SK-N-SH (cell line): ENCODE measurements around the gene BCAM. TPM values are rescaled to one million over a fixed set of nuclear protein-coding genes. Genes with fewer than 3 reads are reported as not detected.

Experiments
- CTCF ChIA-PET: fragments of 300-600, 350-600 bp; formaldehyde crosslinking; extraction: SDS; loops from one replicate; lab custom pipeline; 2021; lab: Yijun Ruan, JAX
- POLR2A ChIA-PET: fragments of 350-600 bp; sonication (Branson Sonifier 250); formaldehyde crosslinking; extraction: SDS; loops from one replicate; lab custom pipeline; 2020; ENCODE audit warnings: antibody characterized with exemption, inconsistent platforms; lab: Yijun Ruan, JAX
- DNase-seq: peaks from one replicate; pipeline ENCODE4 v3.0.0; 2012
- H2AFZ ChIP-seq: fragments of 200-600 bp; sonication (generic); 2 replicates; pipeline ENCODE4 v1.8.1; 2016; ENCODE audit warnings: antibody characterized with exemption, mild to moderate bottlenecking, low read depth
- H3F3A ChIP-seq: fragments of 200-600 bp; sonication (generic); replicated peaks from 2 replicates; pipeline ENCODE3; 2016; ENCODE audit warnings: antibody characterized with exemption, mild to moderate bottlenecking; ENCODE audit not compliant: insufficient read depth
- H3K27ac ChIP-seq, 2 experiments: fragments of 200-500 bp in 1 of 2; fragments of 200-600 bp in 1 of 2; sonication (Bioruptor generic) in 1 of 2; sonication (generic), shearing (Covaris generic) in 1 of 2; 2 replicates each; pipeline versions ENCODE4 v1.5.1 to v1.6.1; 2014 to 2016; ENCODE audit warnings: low read depth in 2 of 2, inconsistent platforms in 1 of 2, low read length in 1 of 2, mild to moderate bottlenecking in 1 of 2, mixed read lengths in 1 of 2
- H3K27me3 ChIP-seq: fragments of 200-600 bp; sonication (generic), shearing (Covaris generic); 2 replicates; pipeline ENCODE4 v1.6.1; 2016; ENCODE audit warnings: mixed run types; ENCODE audit not compliant: insufficient read depth
- H3K36me3 ChIP-seq, 2 experiments: fragments of 200-500 bp in 1 of 2; fragments of 200-600 bp in 1 of 2; sonication (Bioruptor generic) in 1 of 2; sonication (generic) in 1 of 2; replicated peaks in 1 of 2; 2 replicates each; pipeline versions ENCODE3 to v1.5.1; 2014 to 2016; ENCODE audit warnings: low read length in 1 of 2, mild to moderate bottlenecking in 1 of 2; ENCODE audit not compliant: insufficient read depth in 2 of 2, control insufficient read depth in 1 of 2
- H3K4me1 ChIP-seq, 2 experiments: fragments of 200-500 bp in 1 of 2; fragments of 200-600 bp in 1 of 2; sonication (Bioruptor generic) in 1 of 2; sonication (generic), shearing (Covaris generic) in 1 of 2; 2 replicates each; pipeline versions ENCODE4 v1.5.1 to v1.6.1; 2014 to 2016; ENCODE audit warnings: low read depth in 1 of 2, low read length in 1 of 2, mixed run types in 1 of 2; ENCODE audit not compliant: insufficient read depth in 2 of 2, control insufficient read depth in 1 of 2
- H3K4me2 ChIP-seq: fragments of 200-600 bp; sonication (generic), shearing (Covaris generic); 2 replicates; pipeline ENCODE4 v1.6.1; 2017; ENCODE audit warnings: mixed run types
- H3K4me3 ChIP-seq, 2 experiments: fragments of 200-500 bp in 1 of 2; fragments of 200-600 bp in 1 of 2; sonication (Bioruptor generic) in 1 of 2; sonication (generic), shearing (Covaris generic) in 1 of 2; 2 replicates each; pipeline versions ENCODE4 v1.5.1 to v1.8.1; 2014 to 2016; ENCODE audit warnings: low read depth in 2 of 2, inconsistent platforms in 1 of 2, low read length in 1 of 2, mild to moderate bottlenecking in 1 of 2, mixed read lengths in 1 of 2, moderate library complexity in 1 of 2
- H3K79me2 ChIP-seq: fragments of 200-600 bp; sonication (generic); 2 replicates; pipeline ENCODE4 v1.8.1; 2017; ENCODE audit warnings: mild to moderate bottlenecking; ENCODE audit not compliant: insufficient read depth
- H3K9ac ChIP-seq: fragments of 200-600 bp; sonication (generic); 2 replicates; pipeline ENCODE4 v1.6.1; 2017; ENCODE audit warnings: mixed run types
- H3K9me2 ChIP-seq: fragments of 200-600 bp; sonication (generic); 2 replicates; pipeline ENCODE4 v1.6.1; 2017; ENCODE audit warnings: mixed run types
- H3K9me3 ChIP-seq: fragments of 200-600 bp; sonication (generic); 2 replicates; pipeline ENCODE4 v1.6.1; 2017; ENCODE audit warnings: mixed run types, mild to moderate bottlenecking, moderate library complexity
- H4K20me1 ChIP-seq: fragments of 200-600 bp; sonication (generic); 2 replicates; pipeline ENCODE4 v1.6.1; 2017; ENCODE audit warnings: mild to moderate bottlenecking, mixed run types; ENCODE audit not compliant: insufficient read depth
- EP300 ChIP-seq, 2 experiments: IDR thresholded peaks; 2 replicates each; pipeline versions ENCODE4 v1.4.0 to v1.6.1; 2012; ENCODE audit warnings: borderline replicate concordance in 1 of 2, low read depth in 1 of 2, low read length in 1 of 2
- FOSL2 ChIP-seq: IDR thresholded peaks from 2 replicates; pipeline ENCODE4 v1.4.0; 2012; ENCODE audit warnings: low read depth, mild to moderate bottlenecking, moderate library complexity, borderline replicate concordance
- FOXJ3 ChIP-seq: sonication (generic); formaldehyde crosslinking; IDR thresholded peaks from 2 replicates; pipeline ENCODE4 v1.5.1; 2020; ENCODE audit warnings: mild to moderate bottlenecking, missing genetic modification reagents
- FOXM1 ChIP-seq: IDR thresholded peaks from 2 replicates; pipeline ENCODE4 v1.4.0; 2012; ENCODE audit warnings: low read depth, mild to moderate bottlenecking
- GABPA ChIP-seq: IDR thresholded peaks from 2 replicates; pipeline ENCODE4 v1.4.0; 2012; ENCODE audit warnings: low read depth, mild to moderate bottlenecking
- MAX ChIP-seq: IDR thresholded peaks from 2 replicates; pipeline ENCODE4 v1.4.0; 2012; ENCODE audit warnings: low read depth
- NRF1 ChIP-seq: IDR thresholded peaks from 2 replicates; pipeline ENCODE4 v1.6.1; 2012; ENCODE audit warnings: low read depth, mild to moderate bottlenecking, low read length
- PBX3 ChIP-seq: IDR thresholded peaks from 2 replicates; pipeline ENCODE4; 2012
- RAD21 ChIP-seq: IDR thresholded peaks from 2 replicates; pipeline ENCODE4 v1.6.1; 2012; ENCODE audit warnings: mild to moderate bottlenecking, low read length
- RXRA ChIP-seq: IDR thresholded peaks from 2 replicates; pipeline ENCODE4 v1.4.0; 2012; ENCODE audit warnings: low read depth, mild to moderate bottlenecking, borderline replicate concordance
- TEAD4 ChIP-seq: IDR thresholded peaks from 2 replicates; pipeline ENCODE4 v1.4.0; 2012; ENCODE audit warnings: mild to moderate bottlenecking, borderline replicate concordance; ENCODE audit not compliant: insufficient read depth
- YY1 ChIP-seq: IDR thresholded peaks from 2 replicates; pipeline ENCODE4 v1.4.0; 2012; ENCODE audit warnings: low read depth, mild to moderate bottlenecking
- ZBTB33 ChIP-seq: IDR thresholded peaks from 2 replicates; pipeline ENCODE4 v1.4.0; 2012; ENCODE audit warnings: low read depth, borderline replicate concordance
- WGBS: methylation state at CpG from one replicate; pipeline ENCODE4 v1.1.6; 2017; ENCODE audit warnings: low lambda C conversion rate; 5-methylcytosine and 5-hydroxymethylcytosine counted together
- polyA plus RNA-seq, 3 experiments: library from polyadenylated mRNA; depleted of rRNA; stranded (reverse); fragments of >200 nt; gene quantifications; 2 replicates each; pipeline ENCODE4 v1.2.3, GENCODE V29; 2012
- TF ChIP-seq, protein P1 (sequence below): fragments of 150-350 bp; IDR thresholded peaks from 2 replicates; pipeline ENCODE4 v1.6.1; 2016; ENCODE audit warnings: mild to moderate bottlenecking, low read depth, low read length
- TF ChIP-seq, protein P2 (sequence below): fragments of 200-600 bp; sonication (generic); IDR thresholded peaks from 2 replicates; pipeline ENCODE4 v1.6.1; 2017; ENCODE audit warnings: antibody characterized with exemption, mild to moderate bottlenecking, moderate library complexity

BCAM gene
- polyA plus RNA-seq, 1 of the 3 experiments (the other 2 are of a cell fraction): 34.0 TPM

DNA sequence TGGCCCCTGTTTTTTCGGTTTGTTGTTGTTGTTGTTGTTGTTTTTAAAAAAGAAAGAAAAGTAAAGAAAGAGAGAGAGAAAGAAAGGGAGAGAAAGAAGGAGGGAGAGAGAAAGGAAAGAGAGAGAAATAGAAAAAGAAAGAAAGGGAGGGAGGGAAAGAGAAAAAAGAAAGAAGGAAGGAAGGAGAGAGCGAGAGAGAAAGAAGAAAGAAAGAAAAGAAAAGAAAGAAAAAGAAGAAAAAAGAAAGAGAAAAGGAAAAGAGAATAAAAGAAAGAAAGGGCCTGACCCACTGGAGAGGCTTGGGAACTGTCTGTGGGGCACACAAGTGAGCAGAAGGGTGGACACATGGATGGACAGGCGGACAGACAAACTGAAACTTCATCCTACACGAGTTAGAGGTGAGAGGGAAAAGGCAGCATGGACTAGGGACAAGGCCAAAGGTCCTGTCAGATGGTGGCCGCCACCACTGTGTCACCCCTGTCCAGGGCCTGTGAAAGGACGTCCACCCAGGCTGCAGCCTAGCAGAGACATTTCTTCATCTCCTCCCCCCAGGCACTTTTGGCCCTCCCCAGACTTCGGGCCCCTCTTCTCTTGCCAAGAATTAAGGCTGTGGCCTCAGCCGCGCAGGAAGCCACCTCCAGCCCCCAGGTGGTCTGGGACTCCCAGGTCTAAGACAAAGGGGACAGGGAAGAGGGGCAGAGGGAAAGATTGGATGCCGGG, 9.1 kb upstream of the BCAM start:
- Histone ChIP-seq H3K27ac (no peak overlapping the region), H3K79me2 (no peaks in the 10 kb centered on the region), H2AFZ (no peak overlapping the region), H3K4me3 (no peak overlapping the region), H3K9me2 (no peaks in the 10 kb centered on the region), H3K9ac (no peak overlapping the region), H3K9me3 (no peaks in the 10 kb centered on the region), H3K4me1 (no peaks in the 10 kb centered on the region; a peak in 1 of 4 replicates), H3K36me3 (no peaks in the 10 kb centered on the region), H3K27me3 (peaks cover 27% of the 10 kb centered on the region), H3F3A (no peaks in the 10 kb centered on the region), H3K4me2 (no peak overlapping the region), H4K20me1 (no peaks in the 10 kb centered on the region)
- 49% methylated on average over 10 of the region's 10 CpGs for WGBS
- POLR2A ChIA-PET: no interaction called here
- TF ChIP-seq FOXJ3 (CRISPR knock-in tag): no peak
- no peak for TF ChIP-seq YY1
- TF ChIP-seq FOXM1: no peak
- no peak for TF ChIP-seq EP300 (IDR thresholded peaks at IDR 0.05; ENCODE audit: borderline replicate concordance in 1 of 2, low read depth in 1 of 2, low read length in 1 of 2)
- CTCF ChIA-PET: interaction anchor here (0.6 to 3.1 kb wide), 10 partner anchors 10 to 110 kb away, joined by 3 to 19 read pairs (median 4); no protein-coding TSS in a partner anchor
- no peak for DNase-seq

GRCh38 chr19:44800461-44800860, 8.4 kb upstream of the BCAM start:
- POLR2A ChIA-PET: no interaction called here
- H3K9me2 ChIP-seq: no peaks in the 10 kb centered on the region
- TF ChIP-seq RAD21: peak; percentile 75
- no peak for TF ChIP-seq ZBTB33
- TF ChIP-seq TEAD4: no peak
- TF ChIP-seq FOSL2: no peak
- TF ChIP-seq PBX3: no peak
- TF ChIP-seq, protein P1, sequence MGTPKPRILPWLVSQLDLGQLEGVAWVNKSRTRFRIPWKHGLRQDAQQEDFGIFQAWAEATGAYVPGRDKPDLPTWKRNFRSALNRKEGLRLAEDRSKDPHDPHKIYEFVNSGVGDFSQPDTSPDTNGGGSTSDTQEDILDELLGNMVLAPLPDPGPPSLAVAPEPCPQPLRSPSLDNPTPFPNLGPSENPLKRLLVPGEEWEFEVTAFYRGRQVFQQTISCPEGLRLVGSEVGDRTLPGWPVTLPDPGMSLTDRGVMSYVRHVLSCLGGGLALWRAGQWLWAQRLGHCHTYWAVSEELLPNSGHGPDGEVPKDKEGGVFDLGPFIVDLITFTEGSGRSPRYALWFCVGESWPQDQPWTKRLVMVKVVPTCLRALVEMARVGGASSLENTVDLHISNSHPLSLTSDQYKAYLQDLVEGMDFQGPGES: no peak
- TF ChIP-seq RXRA: no peak
- TF ChIP-seq MAX: no peak
- TF ChIP-seq NRF1: no peak
- no peak for TF ChIP-seq YY1
- no peak for TF ChIP-seq GABPA
- TF ChIP-seq, protein P2, sequence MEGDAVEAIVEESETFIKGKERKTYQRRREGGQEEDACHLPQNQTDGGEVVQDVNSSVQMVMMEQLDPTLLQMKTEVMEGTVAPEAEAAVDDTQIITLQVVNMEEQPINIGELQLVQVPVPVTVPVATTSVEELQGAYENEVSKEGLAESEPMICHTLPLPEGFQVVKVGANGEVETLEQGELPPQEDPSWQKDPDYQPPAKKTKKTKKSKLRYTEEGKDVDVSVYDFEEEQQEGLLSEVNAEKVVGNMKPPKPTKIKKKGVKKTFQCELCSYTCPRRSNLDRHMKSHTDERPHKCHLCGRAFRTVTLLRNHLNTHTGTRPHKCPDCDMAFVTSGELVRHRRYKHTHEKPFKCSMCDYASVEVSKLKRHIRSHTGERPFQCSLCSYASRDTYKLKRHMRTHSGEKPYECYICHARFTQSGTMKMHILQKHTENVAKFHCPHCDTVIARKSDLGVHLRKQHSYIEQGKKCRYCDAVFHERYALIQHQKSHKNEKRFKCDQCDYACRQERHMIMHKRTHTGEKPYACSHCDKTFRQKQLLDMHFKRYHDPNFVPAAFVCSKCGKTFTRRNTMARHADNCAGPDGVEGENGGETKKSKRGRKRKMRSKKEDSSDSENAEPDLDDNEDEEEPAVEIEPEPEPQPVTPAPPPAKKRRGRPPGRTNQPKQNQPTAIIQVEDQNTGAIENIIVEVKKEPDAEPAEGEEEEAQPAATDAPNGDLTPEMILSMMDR: peak; percentile 86
- TF ChIP-seq EP300 (IDR thresholded peaks at IDR 0.05; ENCODE audit: borderline replicate concordance in 1 of 2, low read depth in 1 of 2, low read length in 1 of 2): no peak

More at GRCh38 chr19:44800461-44800860, 8.4 kb upstream of the BCAM start:
- Histone ChIP-seq H3K9me3 (no peaks in the 10 kb centered on the region), H3F3A (no peaks in the 10 kb centered on the region), H3K4me1 (no peaks in the 10 kb centered on the region; a peak in 1 of 4 replicates), H3K4me2 (no peak overlapping the region), H3K27ac (no peak overlapping the region), H3K27me3 (peaks cover 34% of the 10 kb centered on the region), H3K9ac (no peak overlapping the region), H2AFZ (no peak overlapping the region), H3K79me2 (no peaks in the 10 kb centered on the region), H3K36me3 (no peaks in the 10 kb centered on the region), H4K20me1 (no peaks in the 10 kb centered on the region), H3K4me3 (peak overlapping the region in 1 of 2 experiments; percentile 41; a peak in 1 of 4 replicates)
- peak; percentile 89 for DNase-seq
- 0% methylated on average over 2 of the region's 3 CpGs for WGBS
- CTCF ChIA-PET: interaction anchor here (0.6 to 3.1 kb wide), 5 partner anchors 11 to 111 kb away, joined by 3 to 19 read pairs (median 3); no protein-coding TSS in a partner anchor
